Trophoblast cell (in vitro differentiated cells and primary cell): ENCODE data around the gene CD207.

Source experiments
- DNase-seq, 2 donors: peaks; one replicate each; pipeline ENCODE4 v3.0.0-alpha.2; 2016
- H2AFZ ChIP-seq: 2 replicates; pipeline ENCODE4 v1.6.1; 2013; ENCODE audit warnings: low read length, moderate library complexity, mild to moderate bottlenecking; ENCODE audit not compliant: insufficient read depth, poor library complexity
- H2AK5ac ChIP-seq: 2 replicates; pipeline ENCODE4 v1.6.1; 2013; ENCODE audit warnings: mild to moderate bottlenecking, low read length
- H2BK120ac ChIP-seq: 2 replicates; pipeline ENCODE4 v1.6.1; 2013; ENCODE audit warnings: low read length, mild to moderate bottlenecking, moderate library complexity; ENCODE audit not compliant: insufficient read depth, poor library complexity
- H2BK12ac ChIP-seq: 2 replicates; pipeline ENCODE4 v1.6.1; 2013; ENCODE audit warnings: mild to moderate bottlenecking, low read length, moderate library complexity
- H2BK5ac ChIP-seq: 2 replicates; pipeline ENCODE4 v1.6.1; 2013; ENCODE audit warnings: low read length, low read depth, moderate library complexity, mild to moderate bottlenecking; ENCODE audit not compliant: poor library complexity
- H3K14ac ChIP-seq: 2 replicates; pipeline ENCODE4 v1.6.1; 2013; ENCODE audit warnings: mild to moderate bottlenecking, low read length
- H3K18ac ChIP-seq: 2 replicates; pipeline ENCODE4 v1.6.1; 2013; ENCODE audit warnings: mild to moderate bottlenecking, low read length
- H3K23ac ChIP-seq: 2 replicates; pipeline ENCODE4 v1.6.1; 2013; ENCODE audit warnings: low read length
- H3K27ac ChIP-seq: 2 replicates; pipeline ENCODE4 v1.5.1; 2013; ENCODE audit warnings: low read depth, mild to moderate bottlenecking, inconsistent platforms, low read length, moderate library complexity
- H3K27me3 ChIP-seq: 2 replicates; pipeline ENCODE4 v1.6.1; 2013; ENCODE audit warnings: inconsistent platforms, mild to moderate bottlenecking, low read length, moderate library complexity; ENCODE audit not compliant: insufficient read depth
- H3K36me3 ChIP-seq, 2 experiments: 1 replicate in 1 of 2; 2 replicates in 1 of 2; pipeline ENCODE4 v1.6.1; 2013; ENCODE audit warnings: low read length in 2 of 2, mild to moderate bottlenecking in 2 of 2, moderate library complexity in 1 of 2; ENCODE audit not compliant: insufficient read depth in 2 of 2, control insufficient read depth in 1 of 2
- H3K4ac ChIP-seq: 2 replicates; pipeline ENCODE4 v1.6.1; 2013; ENCODE audit warnings: low read depth, mild to moderate bottlenecking, low read length, moderate library complexity
- H3K4me1 ChIP-seq, 2 experiments: 1 replicate in 1 of 2; 2 replicates in 1 of 2; pipeline ENCODE4 v1.6.1; 2013; ENCODE audit warnings: low read length in 2 of 2, mild to moderate bottlenecking in 2 of 2, moderate library complexity in 1 of 2; ENCODE audit not compliant: insufficient read depth in 2 of 2, control insufficient read depth in 1 of 2
- H3K4me2 ChIP-seq: 2 replicates; pipeline ENCODE4 v1.6.1; 2013; ENCODE audit warnings: inconsistent platforms, mild to moderate bottlenecking, low read length, moderate library complexity
- H3K4me3 ChIP-seq: 2 replicates; pipeline ENCODE4 v1.5.1; 2013; ENCODE audit warnings: mild to moderate bottlenecking, low read depth, low read length, inconsistent platforms
- H3K79me1 ChIP-seq: one replicate; pipeline ENCODE4 v1.6.1; 2013; ENCODE audit warnings: low read length
- H3K79me2 ChIP-seq: 2 replicates; pipeline ENCODE4 v1.6.1; 2013; ENCODE audit warnings: low read length, mild to moderate bottlenecking; ENCODE audit not compliant: control insufficient read depth, insufficient read depth, poor library complexity
- H3K9ac ChIP-seq: 2 replicates; pipeline ENCODE4 v1.6.1; 2013; ENCODE audit warnings: mild to moderate bottlenecking, low read length
- H3K9me3 ChIP-seq: 2 replicates; pipeline ENCODE4 v1.6.1; 2013; ENCODE audit warnings: low read depth, mild to moderate bottlenecking, control low read depth, inconsistent platforms, low read length; ENCODE audit not compliant: insufficient read depth
- H4K12ac ChIP-seq: 2 replicates; pipeline ENCODE4 v1.6.1; 2013; ENCODE audit warnings: low read depth, mild to moderate bottlenecking, low read length, moderate library complexity
- H4K8ac ChIP-seq: 2 replicates; pipeline ENCODE4 v1.6.1; 2013; ENCODE audit warnings: low read depth, mild to moderate bottlenecking, low read length, moderate library complexity
- H4K91ac ChIP-seq: one replicate; pipeline ENCODE4 v1.6.1; 2013; ENCODE audit warnings: low read depth, mild to moderate bottlenecking, low read length, moderate library complexity
- WGBS: extraction: QIAGEN DNeasy Blood & Tissue Kit; methylation state at CpG from one replicate; pipeline ENCODE4 v1.1.7; 2013; ENCODE audit warnings: missing lambda C conversion rate; ENCODE audit not compliant: insufficient read length, insufficient coverage; ENCODE audit errors: extremely low coverage; 5-methylcytosine and 5-hydroxymethylcytosine counted together

Gene CD207

DNA sequence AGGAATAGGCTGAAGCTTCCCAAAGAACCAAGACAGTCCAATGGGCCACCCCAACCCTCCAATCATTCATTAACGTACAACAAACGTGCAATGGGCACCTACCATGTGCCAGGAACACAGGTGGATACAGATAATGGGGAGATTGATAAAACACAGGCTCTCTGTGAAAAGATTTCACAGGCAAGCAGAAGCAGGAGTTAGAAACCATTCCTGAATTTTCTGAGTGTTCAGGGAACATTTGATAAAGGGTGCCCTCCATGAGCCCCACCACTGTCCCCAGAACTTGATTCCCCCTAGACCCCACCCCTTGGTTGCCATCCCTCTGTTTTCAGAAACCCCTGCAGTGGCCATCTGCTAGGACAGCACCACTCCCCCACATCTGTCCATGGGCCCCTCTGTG lies 1.5 kb downstream of the CD207 start:
- Histone ChIP-seq H3K27ac (no peak overlapping the region), H4K12ac (no peak overlapping the region), H4K8ac (no peak overlapping the region), H3K79me1 (no peaks in the 10 kb centered on the region), H2BK12ac (no peak overlapping the region), H4K91ac (no peak overlapping the region), H3K23ac (no peak overlapping the region), H3K18ac (no peak overlapping the region), H3K27me3 (no peaks in the 10 kb centered on the region), H3K79me2 (no peaks in the 10 kb centered on the region), H2BK120ac (no peak overlapping the region), H3K9ac (no peak overlapping the region), H3K4me3 (no peak overlapping the region), H3K4ac (no peak overlapping the region), H3K4me1 (no peaks in the 10 kb centered on the region), H3K14ac (no peak overlapping the region), H2AFZ (no peak overlapping the region), H2BK5ac (no peak overlapping the region), H3K36me3 (no peaks in the 10 kb centered on the region), H2AK5ac (no peak overlapping the region), H3K9me3 (peaks cover 4% of the 10 kb centered on the region), H3K4me2 (no peak overlapping the region)
- DNase-seq, result no peak
- WGBS, result no CpG with 5 or more reads among the region's 2 CpGs

DNA sequence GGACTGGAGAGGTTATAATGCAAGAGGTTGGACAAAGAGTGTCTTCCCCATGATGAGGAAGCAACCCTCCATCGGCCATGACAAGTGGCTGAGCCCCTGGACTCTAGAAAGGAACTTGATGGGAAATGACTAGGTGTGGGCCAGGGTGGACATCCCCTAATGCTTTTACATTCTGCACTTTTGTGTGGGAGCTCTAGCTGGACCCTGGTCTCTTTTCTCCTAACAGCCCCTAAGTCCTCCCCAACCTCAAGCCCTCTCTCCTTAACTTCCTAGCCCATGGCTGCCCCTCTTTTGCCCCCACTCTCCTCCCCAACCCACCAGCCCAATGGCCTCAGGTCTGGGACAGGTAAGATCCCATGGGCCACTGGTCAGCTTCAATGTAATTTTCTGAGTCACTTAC lies 2.4 kb downstream of the CD207 start:
- no peaks in the 10 kb centered on the region for H3K79me2 ChIP-seq
- H3K14ac ChIP-seq, result no peak overlapping the region
- H2AFZ ChIP-seq, result no peak overlapping the region
- H4K12ac ChIP-seq, result no peak overlapping the region
- H2BK120ac ChIP-seq, result no peak overlapping the region
- H3K79me1 ChIP-seq, result no peaks in the 10 kb centered on the region
- no peaks in the 10 kb centered on the region for H3K36me3 ChIP-seq
- WGBS, result no CpG with 5 or more reads among the region's 1 CpG
- H4K8ac ChIP-seq, result no peak overlapping the region
- no peak overlapping the region for H3K4ac ChIP-seq
- H3K4me3 ChIP-seq, result no peak overlapping the region
- no peak overlapping the region for H3K4me2 ChIP-seq
- no peak overlapping the region for H2BK12ac ChIP-seq
- no peak overlapping the region for H3K9ac ChIP-seq
- no peak overlapping the region for H3K23ac ChIP-seq
- no peak overlapping the region for H3K18ac ChIP-seq
- no peak overlapping the region for H3K27ac ChIP-seq
- H2AK5ac ChIP-seq, result no peak overlapping the region
- H3K9me3 ChIP-seq, result peaks cover 4% of the 10 kb centered on the region
- no peak overlapping the region for H2BK5ac ChIP-seq
- no peaks in the 10 kb centered on the region for H3K4me1 ChIP-seq
- DNase-seq, result no peak
- no peaks in the 10 kb centered on the region for H3K27me3 ChIP-seq
- no peak overlapping the region for H4K91ac ChIP-seq

DNA sequence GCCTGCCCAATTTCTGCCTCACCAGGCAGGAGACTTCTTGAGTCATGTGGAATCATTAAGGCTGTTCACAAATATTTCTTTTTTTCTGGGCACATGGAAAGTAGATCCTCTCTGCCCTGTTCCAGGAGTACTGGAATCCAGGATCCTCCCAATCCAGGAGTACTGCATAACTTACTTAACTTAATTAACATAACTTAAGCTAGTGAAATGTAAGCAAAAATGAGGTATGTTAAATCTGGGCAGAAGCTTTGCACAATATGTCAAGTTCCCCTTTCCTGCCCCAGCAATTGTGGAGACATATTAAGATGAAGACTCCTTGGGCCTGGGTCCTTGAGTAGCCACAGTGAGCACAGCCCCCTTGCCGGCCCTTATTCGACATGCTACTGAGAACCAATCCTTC lies 3.2 kb downstream of the CD207 start:
- no peak overlapping the region for H3K14ac ChIP-seq
- no peak overlapping the region for H3K23ac ChIP-seq
- H4K8ac ChIP-seq, result no peak overlapping the region
- no peak overlapping the region for H4K91ac ChIP-seq
- no peak overlapping the region for H3K4ac ChIP-seq
- no peak for DNase-seq
- H3K27me3 ChIP-seq, result no peaks in the 10 kb centered on the region
- H4K12ac ChIP-seq, result no peak overlapping the region
- no CpG with 5 or more reads among the region's 2 CpGs for WGBS
- no peak overlapping the region for H2BK5ac ChIP-seq
- no peak overlapping the region for H3K4me2 ChIP-seq
- no peaks in the 10 kb centered on the region for H3K79me2 ChIP-seq
- H2AFZ ChIP-seq, result no peak overlapping the region
- no peak overlapping the region for H3K4me3 ChIP-seq
- no peak overlapping the region for H3K18ac ChIP-seq
- no peaks in the 10 kb centered on the region for H3K79me1 ChIP-seq
- H2BK12ac ChIP-seq, result no peak overlapping the region
- H2BK120ac ChIP-seq, result no peak overlapping the region
- no peak overlapping the region for H3K27ac ChIP-seq
- H3K9me3 ChIP-seq, result peaks cover 4% of the 10 kb centered on the region
- no peak overlapping the region for H3K9ac ChIP-seq
- H2AK5ac ChIP-seq, result no peak overlapping the region
- H3K4me1 ChIP-seq, result no peaks in the 10 kb centered on the region
- no peaks in the 10 kb centered on the region for H3K36me3 ChIP-seq

DNA sequence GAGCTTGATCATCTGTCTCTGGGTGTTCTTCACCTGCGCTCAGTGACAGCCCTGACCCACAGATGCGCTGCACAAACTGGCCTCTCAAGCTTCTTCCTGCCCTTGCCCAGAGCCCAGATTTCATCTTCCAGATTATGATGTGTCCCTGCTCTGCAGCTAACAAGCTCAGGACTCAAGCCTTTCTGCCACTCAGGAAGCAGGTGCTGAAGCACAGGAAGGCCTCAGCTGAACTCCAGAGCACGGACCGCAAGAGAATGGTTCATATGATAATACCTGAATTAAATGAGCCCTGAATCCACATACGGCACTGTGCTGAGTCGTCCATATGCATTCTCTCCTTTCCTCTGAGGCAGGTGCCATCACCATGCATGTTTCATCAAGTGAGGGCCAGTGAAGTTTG lies 3.8 kb downstream of the CD207 start:
- H4K12ac ChIP-seq, result no peak overlapping the region
- no peak overlapping the region for H2BK5ac ChIP-seq
- no peak overlapping the region for H4K91ac ChIP-seq
- H2AK5ac ChIP-seq, result no peak overlapping the region
- H3K23ac ChIP-seq, result no peak overlapping the region
- no peak overlapping the region for H3K27ac ChIP-seq
- no peak overlapping the region for H3K9ac ChIP-seq
- H3K27me3 ChIP-seq, result no peaks in the 10 kb centered on the region
- no peak overlapping the region for H3K18ac ChIP-seq
- H3K4me1 ChIP-seq, result no peaks in the 10 kb centered on the region
- H2BK12ac ChIP-seq, result no peak overlapping the region
- H2AFZ ChIP-seq, result no peak overlapping the region
- H4K8ac ChIP-seq, result no peak overlapping the region
- no peak overlapping the region for H2BK120ac ChIP-seq
- no peaks in the 10 kb centered on the region for H3K79me2 ChIP-seq
- H3K4me2 ChIP-seq, result no peak overlapping the region
- WGBS, result no CpG with 5 or more reads among the region's 6 CpGs
- H3K79me1 ChIP-seq, result no peaks in the 10 kb centered on the region
- no peak for DNase-seq
- H3K9me3 ChIP-seq, result peaks cover 4% of the 10 kb centered on the region
- H3K14ac ChIP-seq, result no peak overlapping the region
- H3K36me3 ChIP-seq, result no peaks in the 10 kb centered on the region
- no peak overlapping the region for H3K4ac ChIP-seq
- H3K4me3 ChIP-seq, result no peak overlapping the region
